ENCODE measurements around the gene MYBPH. TPM values are rescaled to one million over a fixed set of nuclear protein-coding genes. Genes with fewer than 3 reads are reported as not detected.

Gene MYBPH
- total RNA-seq, 2 experiments from 2014 or later: not detected

DNA sequence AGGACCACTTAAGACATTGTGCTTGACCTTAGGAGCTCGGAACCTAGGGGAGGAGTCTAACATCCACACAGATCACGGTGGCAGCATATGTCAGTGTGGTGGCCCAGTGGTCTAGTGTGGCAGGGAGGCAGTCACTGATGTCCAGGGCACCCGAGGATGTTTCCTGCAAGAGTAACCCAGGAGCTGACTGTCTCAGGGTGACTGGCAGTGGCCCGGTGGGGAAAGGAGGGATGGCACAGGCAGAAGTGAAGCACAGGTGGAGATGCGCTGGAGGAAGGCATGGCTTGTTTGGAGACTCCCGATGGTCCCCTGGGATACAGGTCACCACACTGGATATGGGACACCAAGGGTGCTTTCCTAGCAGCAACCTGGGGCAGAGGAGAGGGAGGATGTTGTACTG, 37.5 kb upstream of the MYBPH start:
- intact Hi-C loops (cut with micrococcal nuclease; ENCODE audit: unreplicated experiment): no loop called here
- TF ChIP-seq EZH2phosphoT487 (IDR thresholded peaks at IDR 0.05; ENCODE audit: borderline replicate concordance, low read depth, low read length): no peak
- TF ChIP-seq, protein P1, sequence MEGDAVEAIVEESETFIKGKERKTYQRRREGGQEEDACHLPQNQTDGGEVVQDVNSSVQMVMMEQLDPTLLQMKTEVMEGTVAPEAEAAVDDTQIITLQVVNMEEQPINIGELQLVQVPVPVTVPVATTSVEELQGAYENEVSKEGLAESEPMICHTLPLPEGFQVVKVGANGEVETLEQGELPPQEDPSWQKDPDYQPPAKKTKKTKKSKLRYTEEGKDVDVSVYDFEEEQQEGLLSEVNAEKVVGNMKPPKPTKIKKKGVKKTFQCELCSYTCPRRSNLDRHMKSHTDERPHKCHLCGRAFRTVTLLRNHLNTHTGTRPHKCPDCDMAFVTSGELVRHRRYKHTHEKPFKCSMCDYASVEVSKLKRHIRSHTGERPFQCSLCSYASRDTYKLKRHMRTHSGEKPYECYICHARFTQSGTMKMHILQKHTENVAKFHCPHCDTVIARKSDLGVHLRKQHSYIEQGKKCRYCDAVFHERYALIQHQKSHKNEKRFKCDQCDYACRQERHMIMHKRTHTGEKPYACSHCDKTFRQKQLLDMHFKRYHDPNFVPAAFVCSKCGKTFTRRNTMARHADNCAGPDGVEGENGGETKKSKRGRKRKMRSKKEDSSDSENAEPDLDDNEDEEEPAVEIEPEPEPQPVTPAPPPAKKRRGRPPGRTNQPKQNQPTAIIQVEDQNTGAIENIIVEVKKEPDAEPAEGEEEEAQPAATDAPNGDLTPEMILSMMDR (conservative IDR thresholded peaks at IDR 0.05; ENCODE audit: low read length): no peak
- BruUV-seq (replicated peaks): no TSS peak
- Histone ChIP-seq H2AFZ (ENCODE audit: low read length) (no peak overlapping the region), H4K20me1 (ENCODE audit: insufficient read depth, low read length) (no peaks in the 10 kb centered on the region), H3K79me2 (ENCODE audit: insufficient read depth, low read depth, low read length) (no peaks in the 10 kb centered on the region), H3K36me3 (ENCODE audit: insufficient read depth, low read length) (no peaks in the 10 kb centered on the region), H3K9me2 (ENCODE audit: insufficient read depth, low read length) (no peaks in the 10 kb centered on the region), H3K27ac (ENCODE audit: low read depth, low read length, poor library complexity, severe bottlenecking) (no peak overlapping the region), H3K4me3 (ENCODE audit: low read depth, low read length, poor library complexity, severe bottlenecking) (no peak overlapping the region), H3K4me2 (ENCODE audit: low read length) (no peak overlapping the region), H3K9me3 (ENCODE audit: low read length) (no peaks in the 10 kb centered on the region; the same call in 1 of the 2 replicates), H3K4me1 (ENCODE audit: insufficient read depth, low read length, poor library complexity, severe bottlenecking) (no peaks in the 10 kb centered on the region)
- CTCF ChIA-PET (ENCODE audit: unreplicated experiment): interaction anchor here (0.6 kb wide), 1 partner anchor 153 kb away, joined by 3 read pairs; no protein-coding TSS in a partner anchor
- DNase-seq (ENCODE audit: low spot score): no peak
- POLR2A ChIA-PET: no interaction called here

DNA sequence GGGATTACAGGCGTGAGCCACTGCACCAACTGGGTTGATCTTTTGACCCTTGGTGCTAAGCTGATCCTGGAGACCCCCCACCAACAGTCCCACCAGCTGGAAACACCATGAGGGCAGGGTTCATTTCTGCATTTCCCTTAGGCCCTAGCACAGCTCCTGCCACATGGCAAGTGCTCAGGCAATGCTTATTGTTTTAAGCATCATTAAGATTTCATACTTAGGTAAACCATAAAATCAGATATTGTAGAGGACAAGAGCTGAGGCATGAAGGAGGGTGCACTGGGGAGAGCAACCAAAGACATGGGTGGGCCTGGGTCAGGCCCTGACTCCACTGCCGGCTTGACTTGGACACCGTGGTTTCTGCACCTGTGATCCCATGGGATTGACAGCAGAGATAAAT, 36.2 kb upstream of the MYBPH start:
- Histone ChIP-seq H3K4me3 (ENCODE audit: low read depth, low read length, poor library complexity, severe bottlenecking) (no peak overlapping the region), H3K79me2 (ENCODE audit: insufficient read depth, low read depth, low read length) (no peaks in the 10 kb centered on the region), H3K4me2 (ENCODE audit: low read length) (no peak overlapping the region), H3K36me3 (ENCODE audit: insufficient read depth, low read length) (no peaks in the 10 kb centered on the region), H3K9me3 (ENCODE audit: low read length) (no peaks in the 10 kb centered on the region; the same call in 1 of the 2 replicates), H3K27ac (ENCODE audit: low read depth, low read length, poor library complexity, severe bottlenecking) (no peak overlapping the region), H2AFZ (ENCODE audit: low read length) (no peak overlapping the region), H3K9me2 (ENCODE audit: insufficient read depth, low read length) (no peaks in the 10 kb centered on the region), H4K20me1 (ENCODE audit: insufficient read depth, low read length) (no peaks in the 10 kb centered on the region), H3K4me1 (ENCODE audit: insufficient read depth, low read length, poor library complexity, severe bottlenecking) (no peaks in the 10 kb centered on the region)
- no TSS peak for BruUV-seq (replicated peaks)
- CTCF ChIA-PET (ENCODE audit: unreplicated experiment): no interaction called here
- no peak for TF ChIP-seq EZH2phosphoT487 (IDR thresholded peaks at IDR 0.05; ENCODE audit: borderline replicate concordance, low read depth, low read length)
- TF ChIP-seq, protein P1 (conservative IDR thresholded peaks at IDR 0.05; ENCODE audit: low read length): no peak
- POLR2A ChIA-PET: no interaction called here
- intact Hi-C loops (cut with micrococcal nuclease; ENCODE audit: unreplicated experiment): no loop called here
- DNase-seq (ENCODE audit: low spot score): no peak

DNA sequence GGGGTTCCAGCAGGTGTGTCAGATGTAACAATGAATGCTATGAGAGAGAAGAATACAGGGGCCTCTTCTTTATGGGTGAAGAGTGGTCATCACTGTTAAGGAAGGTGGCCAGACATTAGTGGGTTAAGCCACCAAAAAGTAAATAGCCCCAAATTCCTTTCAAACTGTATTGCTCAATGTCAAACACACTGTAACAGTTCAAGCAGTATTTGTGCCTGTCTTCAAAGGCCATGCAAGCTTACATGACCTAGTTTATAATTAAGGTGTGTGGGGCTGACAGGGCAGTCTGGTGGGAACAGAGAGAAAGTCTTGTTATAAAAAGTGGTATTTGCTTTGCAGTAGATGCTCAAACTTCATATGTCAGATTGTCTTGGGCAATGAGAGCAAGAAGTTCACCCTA, 35.4 kb upstream of the MYBPH start:
- Histone ChIP-seq H4K20me1 (ENCODE audit: insufficient read depth, low read length) (no peaks in the 10 kb centered on the region), H3K4me2 (ENCODE audit: low read length) (no peak overlapping the region), H3K9me3 (ENCODE audit: low read length) (no peaks in the 10 kb centered on the region; the same call in 1 of the 2 replicates), H3K9me2 (ENCODE audit: insufficient read depth, low read length) (no peaks in the 10 kb centered on the region), H3K36me3 (ENCODE audit: insufficient read depth, low read length) (no peaks in the 10 kb centered on the region), H2AFZ (ENCODE audit: low read length) (no peak overlapping the region), H3K27ac (ENCODE audit: low read depth, low read length, poor library complexity, severe bottlenecking) (no peak overlapping the region), H3K79me2 (ENCODE audit: insufficient read depth, low read depth, low read length) (no peaks in the 10 kb centered on the region), H3K4me3 (ENCODE audit: low read depth, low read length, poor library complexity, severe bottlenecking) (no peak overlapping the region), H3K4me1 (ENCODE audit: insufficient read depth, low read length, poor library complexity, severe bottlenecking) (no peaks in the 10 kb centered on the region)
- DNase-seq (ENCODE audit: low spot score): no peak
- TF ChIP-seq, protein P1 (conservative IDR thresholded peaks at IDR 0.05; ENCODE audit: low read length): no peak
- no peak for TF ChIP-seq EZH2phosphoT487 (IDR thresholded peaks at IDR 0.05; ENCODE audit: borderline replicate concordance, low read depth, low read length)
- CTCF ChIA-PET (ENCODE audit: unreplicated experiment): no interaction called here
- intact Hi-C loops (cut with micrococcal nuclease; ENCODE audit: unreplicated experiment): no loop called here
- no TSS peak for BruUV-seq (replicated peaks)
- POLR2A ChIA-PET: no interaction called here
